ENCODE results near the gene SLC44A5.

DNA sequence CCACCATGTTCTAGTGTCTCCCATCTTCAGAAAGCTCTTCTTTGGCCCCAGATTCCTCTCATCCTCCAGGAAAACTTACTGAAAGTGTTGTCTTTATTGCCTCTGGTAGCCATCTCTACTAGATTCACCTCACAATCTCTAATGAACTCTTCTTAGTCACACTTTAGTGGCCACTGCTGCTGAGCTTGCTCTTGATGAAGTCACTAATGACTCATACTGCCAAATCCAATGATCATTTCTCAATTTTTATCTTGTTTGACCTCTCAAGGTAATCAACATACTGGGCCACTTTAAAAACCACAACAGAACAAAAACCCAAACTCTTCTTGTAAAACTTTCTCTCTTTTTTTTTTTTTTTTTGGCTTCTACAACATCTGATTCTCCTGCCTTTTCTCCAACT is 280.3 kb downstream of the SLC44A5 start:
- TF ChIP-seq RAD21 (IDR thresholded peaks at IDR 0.05; ENCODE audit: insufficient read depth, low read depth, low read length) (no peak), POLR2A (IDR thresholded peaks at IDR 0.05; ENCODE audit: low read depth, low read length) (no peak), ZNF24 (IDR thresholded peaks at IDR 0.05) (no peak)

Measured in GM12878 (cell line).